Neural cell (in vitro differentiated cells): ENCODE results near the gene NTRK2. TPM values are rescaled to one million over a fixed set of nuclear protein-coding genes. Genes with fewer than 3 reads are reported as not detected.

ENCODE experiments used
- H2AFZ ChIP-seq: fragments of 200-600, 300-800 bp; sonication (generic), shearing (Covaris generic); 2 replicates; pipeline ENCODE4 v1.6.0; 2014; ENCODE audit warnings: low read depth, mild to moderate bottlenecking, antibody characterized with exemption, low read length, moderate library complexity
- H3F3A ChIP-seq: fragments of 200-600 bp; shearing (Covaris generic); 2 replicates; pipeline ENCODE4 v1.6.1; 2016; ENCODE audit warnings: mild to moderate bottlenecking, moderate library complexity, mixed read lengths, antibody characterized with exemption, low read length; ENCODE audit not compliant: insufficient read depth, poor library complexity, severe bottlenecking
- H3K27ac ChIP-seq: fragments of 200-600, 300-800 bp; sonication (generic), shearing (Covaris generic); 2 replicates; pipeline ENCODE4 v1.5.1; 2014; ENCODE audit warnings: mild to moderate bottlenecking, low read length, moderate library complexity
- H3K27me3 ChIP-seq: fragments of 300-800, 200-600 bp; sonication (generic), shearing (Covaris generic); 2 replicates; pipeline ENCODE4 v1.6.0; 2014; ENCODE audit warnings: mild to moderate bottlenecking, low read depth, low read length, moderate library complexity; ENCODE audit not compliant: insufficient read depth
- H3K36me3 ChIP-seq: fragments of 300-800, 200-600 bp; sonication (generic), shearing (Covaris generic); 2 replicates; pipeline ENCODE4 v1.5.1; 2014; ENCODE audit warnings: mild to moderate bottlenecking, antibody characterized with exemption, low read length, moderate library complexity; ENCODE audit not compliant: insufficient read depth
- H3K4me2 ChIP-seq: fragments of 300-800, 200-600 bp; sonication (generic), shearing (Covaris generic); 2 replicates; pipeline ENCODE4 v1.6.0; 2014; ENCODE audit warnings: mild to moderate bottlenecking, low read length
- H3K4me3 ChIP-seq: fragments of 300-800, 200-600 bp; sonication (generic), shearing (Covaris generic); 2 replicates; pipeline ENCODE4 v1.5.1; 2014; ENCODE audit warnings: mild to moderate bottlenecking, low read length, moderate library complexity
- H3K79me2 ChIP-seq: fragments of 200-600 bp; shearing (Covaris generic); replicated peaks from 2 replicates; pipeline ENCODE4 v1.6.0; 2014; ENCODE audit warnings: mild to moderate bottlenecking, low read length, moderate library complexity; ENCODE audit not compliant: insufficient read depth
- H3K9ac ChIP-seq: fragments of 300-800, 200-600 bp; sonication (generic), shearing (Covaris generic); 2 replicates; pipeline ENCODE4 v1.6.1; 2016; ENCODE audit warnings: mild to moderate bottlenecking, low read length, mixed read lengths
- H3K9me2 ChIP-seq: fragments of 200-600 bp; shearing (Covaris generic); 2 replicates; pipeline ENCODE4 v1.6.1; 2016; ENCODE audit warnings: mild to moderate bottlenecking, low read length, mixed read lengths; ENCODE audit not compliant: insufficient read depth
- H3K9me3 ChIP-seq: fragments of 200-600, 300-800 bp; sonication (generic), shearing (Covaris generic); 2 replicates; pipeline ENCODE4 v1.6.1; 2016; ENCODE audit warnings: mild to moderate bottlenecking, mixed run types, low read length, moderate library complexity, mixed read lengths
- H4K20me1 ChIP-seq: fragments of 200-600 bp; shearing (Covaris generic); 2 replicates; pipeline ENCODE4 v1.6.1; 2016; ENCODE audit warnings: mild to moderate bottlenecking, mixed run types; ENCODE audit not compliant: insufficient read depth
- CTCF ChIP-seq: fragments of 450-650 bp; IDR thresholded peaks from 2 replicates; pipeline ENCODE4 v1.5.1; 2014; ENCODE audit warnings: antibody characterized with exemption, mild to moderate bottlenecking, moderate library complexity; ENCODE audit not compliant: poor library complexity, severe bottlenecking
- EP300 ChIP-seq: fragments of 450-650 bp; conservative IDR thresholded peaks from 2 replicates; pipeline ENCODE4 v1.6.1; 2014; ENCODE audit warnings: antibody characterized with exemption, mild to moderate bottlenecking, moderate library complexity; ENCODE audit not compliant: poor library complexity, severe bottlenecking
- EZH2 ChIP-seq: fragments of 200-600, 300-800 bp; shearing (Covaris generic), sonication (generic); IDR thresholded peaks from 2 replicates; pipeline ENCODE4 v1.6.1; 2014; ENCODE audit warnings: antibody characterized with exemption, low read length, borderline replicate concordance, mild to moderate bottlenecking; ENCODE audit not compliant: insufficient read depth, poor library complexity, severe bottlenecking
- MXI1 ChIP-seq: fragments of 450-650 bp; conservative IDR thresholded peaks from 2 replicates; pipeline ENCODE4 v1.6.1; 2014; ENCODE audit warnings: antibody characterized with exemption, mild to moderate bottlenecking; ENCODE audit not compliant: poor library complexity, severe bottlenecking
- POLR2AphosphoS5 ChIP-seq: IDR thresholded peaks from 2 replicates; pipeline ENCODE4 v1.6.1; 2012
- RAD21 ChIP-seq: fragments of 450-650 bp; conservative IDR thresholded peaks from 2 replicates; pipeline ENCODE4 v1.6.1; 2014; ENCODE audit warnings: antibody characterized with exemption, mild to moderate bottlenecking, moderate library complexity
- REST ChIP-seq: IDR thresholded peaks from 2 replicates; pipeline ENCODE4 v1.6.1; 2012; ENCODE audit warnings: borderline replicate concordance
- SMC3 ChIP-seq: fragments of 450-650 bp; conservative IDR thresholded peaks from 2 replicates; pipeline ENCODE4 v1.6.1; 2014; ENCODE audit warnings: antibody characterized with exemption, mild to moderate bottlenecking, moderate library complexity; ENCODE audit not compliant: poor library complexity
- TAF1 ChIP-seq: IDR thresholded peaks from 2 replicates; pipeline ENCODE4 v1.6.1; 2012; ENCODE audit warnings: low read depth
- polyA plus RNA-seq: library from polyadenylated mRNA; depleted of rRNA; stranded (reverse); fragments of >200 nt; gene quantifications from 2 replicates; pipeline ENCODE4 v1.2.3, GENCODE V29; 2014

The NTRK2 gene
- polyA plus RNA-seq, 1 donor from 2014 or later: 14.2 TPM

- no peaks in the 10 kb centered on the region for H3F3A ChIP-seq
- TF ChIP-seq SMC3: no peak
- no peak for TF ChIP-seq RAD21
- no peak for TF ChIP-seq TAF1
- TF ChIP-seq MXI1: no peak
- no peak for TF ChIP-seq CTCF
- no peak overlapping the region for H3K4me2 ChIP-seq
- H3K27me3 ChIP-seq: no peaks in the 10 kb centered on the region
- no peak overlapping the region for H3K9ac ChIP-seq
- no peaks in the 10 kb centered on the region for H3K9me3 ChIP-seq
- no peaks in the 10 kb centered on the region for H3K79me2 ChIP-seq
- H3K27ac ChIP-seq: no peak overlapping the region
- H2AFZ ChIP-seq: no peak overlapping the region
- H4K20me1 ChIP-seq: no peaks in the 10 kb centered on the region
- no peak overlapping the region for H3K4me3 ChIP-seq
- H3K36me3 ChIP-seq: no peaks in the 10 kb centered on the region
- no peaks in the 10 kb centered on the region for H3K9me2 ChIP-seq
These were observed 125.6 kb downstream of the NTRK2 start for GRCh38 chr9:84794981-84795637.

- TF ChIP-seq CTCF (no peak), POLR2AphosphoS5 (no peak), EZH2 (no peak), SMC3 (no peak), REST (no peak), RAD21 (no peak), EP300 (no peak), MXI1 (no peak), TAF1 (no peak)
- Histone ChIP-seq H3K36me3 (no peaks in the 10 kb centered on the region), H3K4me2 (no peak overlapping the region), H3K79me2 (no peaks in the 10 kb centered on the region), H3K9me3 (no peaks in the 10 kb centered on the region), H2AFZ (no peak overlapping the region), H3K9ac (no peak overlapping the region), H4K20me1 (no peaks in the 10 kb centered on the region), H3K9me2 (no peaks in the 10 kb centered on the region), H3K4me3 (no peak overlapping the region), H3K27me3 (no peaks in the 10 kb centered on the region), H3F3A (no peaks in the 10 kb centered on the region), H3K27ac (no peak overlapping the region)
These were observed 126.9 kb downstream of the NTRK2 start for GRCh38 chr9:84796404-84796803.
